ENCODE data around the gene TIMM29.
"Not testable (repeated sequence)": the region's sequence is repeated elsewhere in the genome, so short reads cannot be mapped to it uniquely, and the experiment has no call there.

The TIMM29 gene

GRCh38 chr19:10946958-10947657 is 18.5 kb downstream of the TIMM29 start:
- peak; percentile 64 for DNase-seq

DNA sequence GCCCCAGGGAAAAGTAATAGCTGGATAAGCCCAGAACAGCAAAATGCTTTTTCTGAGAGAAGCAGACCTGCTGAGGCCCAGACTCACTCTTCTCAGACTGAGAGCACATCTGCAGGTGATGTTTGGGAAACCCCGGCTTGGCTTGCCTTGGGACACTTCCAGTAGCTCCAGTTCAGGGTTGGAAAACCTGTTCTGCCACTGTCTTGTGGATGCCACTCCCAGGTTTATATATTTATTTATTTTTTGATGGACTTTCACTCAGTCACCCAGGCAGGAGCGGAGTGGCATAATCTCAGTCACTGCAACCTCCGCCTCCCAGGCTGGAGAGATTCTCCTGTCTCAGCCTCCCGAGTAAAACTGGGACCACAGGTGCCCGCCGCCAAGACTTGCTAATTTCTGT is 24.2 kb downstream of the TIMM29 start:
- no peak for DNase-seq

DNA sequence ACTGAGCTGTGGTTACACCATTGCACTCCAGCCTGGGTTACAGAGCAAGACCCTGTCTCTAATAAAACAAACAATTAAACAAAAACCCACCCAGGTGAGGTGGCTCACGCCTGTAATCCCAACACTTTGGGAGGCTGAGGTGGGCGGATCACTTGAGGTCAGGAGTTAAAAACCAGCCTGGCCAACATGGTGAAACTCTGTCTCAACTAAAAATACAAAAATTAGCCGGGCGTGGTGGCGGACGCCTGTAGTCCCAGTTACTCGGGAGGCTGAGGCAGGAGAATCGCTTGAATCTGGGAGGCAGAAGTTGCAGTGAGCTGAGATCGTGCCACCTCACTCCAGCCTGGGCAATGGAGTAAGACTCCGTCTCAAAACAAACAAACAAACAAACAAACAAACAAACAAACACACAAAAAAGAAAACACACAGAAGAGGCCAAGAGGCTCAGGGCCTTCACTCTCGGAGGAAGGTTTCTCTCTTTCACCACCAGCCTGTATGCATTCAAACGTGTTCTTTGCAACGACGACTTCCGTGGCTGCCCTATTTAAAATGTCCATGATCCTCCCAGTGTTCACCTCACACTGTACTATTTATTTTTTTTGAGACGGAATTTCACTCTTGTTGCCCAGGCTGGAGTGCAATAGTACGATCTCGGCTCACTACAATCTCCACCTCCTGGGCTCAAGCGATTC is 30.8 kb downstream of the TIMM29 start:
- DNase-seq, result not testable (repeated sequence)

GRCh38 chr19:10960314-10961072 is 31.9 kb downstream of the TIMM29 start, which contains the start of gene SMARCA4:
TSS of gene SMARCA4 (plus strand) at chr19:10961030. CDS start at chr19:10984152, 23,122 bp downstream.
- DNase-seq, result peak; percentile 95

DNA sequence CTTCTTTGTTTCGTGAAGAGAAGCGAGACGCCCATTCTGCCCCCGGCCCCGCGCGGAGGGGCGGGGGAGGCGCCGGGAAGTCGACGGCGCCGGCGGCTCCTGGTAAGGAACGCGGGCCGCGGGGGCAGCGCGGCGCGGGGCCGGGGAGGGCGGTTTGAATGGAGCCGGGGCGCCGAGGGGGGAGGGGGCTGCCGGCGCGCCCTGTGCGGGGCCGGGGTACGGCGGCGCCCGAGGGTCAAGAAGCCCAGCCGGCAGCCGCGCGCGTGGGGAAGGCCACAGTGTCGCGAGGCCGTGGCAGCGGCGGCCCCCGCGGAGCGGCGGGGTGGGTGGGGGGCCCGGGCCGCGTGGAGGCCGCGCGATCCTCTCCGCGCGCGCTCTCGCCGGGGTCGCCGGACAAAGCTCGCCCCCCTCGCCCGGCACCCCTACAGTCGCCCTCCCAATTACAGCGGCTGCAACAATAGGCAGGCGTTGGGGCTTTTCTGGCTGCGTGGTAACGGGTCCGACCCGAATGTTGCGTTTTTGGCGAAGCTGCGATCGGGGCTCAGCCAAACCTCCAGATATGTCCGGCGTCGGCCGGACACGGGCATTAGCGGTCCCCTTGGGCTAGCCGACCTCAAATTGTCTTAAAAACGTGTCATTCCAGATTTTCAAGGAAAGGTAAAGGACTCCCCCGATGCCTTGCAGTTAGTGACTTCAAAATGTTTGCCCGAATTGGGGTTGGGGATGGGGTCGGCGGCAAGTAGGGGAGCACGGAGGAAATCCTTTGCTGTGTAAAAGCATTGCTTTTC is 32.7 kb downstream of the TIMM29 start:
- no peak for DNase-seq

- no peak for DNase-seq
Measured at GRCh38 chr19:10962863-10963262, 34.3 kb downstream of the TIMM29 start.

GRCh38 chr19:10963865-10964264 is 35.3 kb downstream of the TIMM29 start:
- no peak for DNase-seq

GRCh38 chr19:10964903-10965302 is 36.3 kb downstream of the TIMM29 start:
- no peak for DNase-seq

GRCh38 chr19:10965398-10965797 is 36.8 kb downstream of the TIMM29 start:
- DNase-seq, result peak; percentile 25

DNA sequence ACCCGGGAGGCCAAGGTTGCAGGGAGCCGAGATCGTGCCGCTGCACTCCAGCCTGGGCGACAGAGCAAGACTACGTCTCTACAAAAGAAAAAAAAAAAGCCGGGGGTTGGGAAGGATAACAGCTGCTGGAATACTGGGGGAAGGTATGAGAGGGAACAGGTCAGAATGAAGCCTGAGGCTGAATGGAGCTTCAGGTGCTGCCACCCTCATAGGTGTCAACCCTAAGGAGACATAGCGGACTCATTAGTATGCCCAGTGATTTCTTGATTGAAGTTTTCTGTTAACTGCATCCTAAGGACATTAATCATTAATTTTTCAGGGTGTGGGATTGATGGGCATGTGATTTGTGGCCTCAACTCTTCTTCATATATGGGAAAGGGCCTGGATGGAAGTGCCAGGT is 38.2 kb downstream of the TIMM29 start:
- DNase-seq, result no peak

- no peak for DNase-seq
Measured at GRCh38 chr19:10968527-10969135, 40.0 kb downstream of the TIMM29 start.

GRCh38 chr19:10971107-10971726 is 42.6 kb downstream of the TIMM29 start:
- DNase-seq, result no peak

GRCh38 chr19:10975374-10976130 is 46.9 kb downstream of the TIMM29 start:
- DNase-seq, result peak; percentile 43

DNA sequence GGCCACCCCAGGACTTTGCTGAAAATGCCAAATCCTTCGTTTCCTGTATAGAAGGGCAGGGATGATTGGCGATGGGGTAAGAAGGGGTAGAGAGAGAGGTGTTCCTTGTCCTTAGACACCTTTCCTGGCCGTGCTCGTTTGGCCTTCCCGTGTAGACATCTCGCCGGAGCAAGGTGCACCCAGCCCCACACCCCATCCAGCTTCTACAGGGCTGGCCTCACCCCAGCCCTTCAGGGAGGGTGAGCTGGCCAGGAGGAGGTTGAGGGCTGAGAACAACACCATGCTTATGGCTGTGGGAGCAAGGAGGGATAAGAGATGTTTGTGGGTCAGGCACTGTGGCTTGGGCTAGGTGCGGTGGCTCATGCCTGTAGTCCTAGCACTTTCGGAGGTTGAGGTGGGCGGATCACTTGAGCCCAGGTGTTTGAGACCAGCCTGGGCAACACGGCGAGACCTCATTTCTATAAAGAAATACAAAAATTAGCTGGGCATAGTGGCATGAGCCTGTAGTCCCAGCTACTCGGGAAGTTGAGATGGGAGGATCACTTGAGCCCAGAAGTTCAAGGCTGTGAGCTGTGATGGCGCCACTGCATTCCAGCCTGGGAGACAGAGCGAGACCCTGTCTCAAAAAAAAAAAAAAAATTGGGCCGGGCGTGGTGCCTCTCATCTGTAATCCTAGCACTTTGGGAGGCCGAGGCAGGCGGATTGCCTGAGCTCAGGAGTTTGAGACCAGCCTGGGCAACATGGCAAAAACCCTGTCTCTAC is 47.7 kb downstream of the TIMM29 start:
- DNase-seq, result no peak

DNA sequence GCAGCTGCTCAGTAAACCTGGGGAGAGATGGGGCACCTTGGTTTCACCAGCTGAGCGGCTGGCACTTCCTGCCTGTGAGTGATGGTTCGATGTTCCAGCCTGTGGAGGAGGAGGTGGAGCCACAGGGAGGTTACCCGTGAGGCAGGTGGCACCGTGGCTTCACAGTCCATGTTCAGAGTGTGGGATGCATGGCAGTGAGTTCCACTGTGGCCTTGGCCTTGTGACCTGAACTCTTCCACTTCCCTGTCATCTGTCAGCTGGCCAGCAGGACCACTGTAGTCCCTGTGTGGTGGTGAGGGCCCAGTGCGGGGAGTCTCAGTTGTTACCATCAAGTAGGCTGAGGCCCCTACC is 49.1 kb downstream of the TIMM29 start:
- no peak for DNase-seq
